ENCODE measurements around the gene PPP1R37. TPM values are rescaled to one million over a fixed set of nuclear protein-coding genes. Genes with fewer than 3 reads are reported as not detected.

PPP1R37 gene
- total RNA-seq, 2 experiments from 2014 or later = 20.9 to 21.2 TPM

DNA sequence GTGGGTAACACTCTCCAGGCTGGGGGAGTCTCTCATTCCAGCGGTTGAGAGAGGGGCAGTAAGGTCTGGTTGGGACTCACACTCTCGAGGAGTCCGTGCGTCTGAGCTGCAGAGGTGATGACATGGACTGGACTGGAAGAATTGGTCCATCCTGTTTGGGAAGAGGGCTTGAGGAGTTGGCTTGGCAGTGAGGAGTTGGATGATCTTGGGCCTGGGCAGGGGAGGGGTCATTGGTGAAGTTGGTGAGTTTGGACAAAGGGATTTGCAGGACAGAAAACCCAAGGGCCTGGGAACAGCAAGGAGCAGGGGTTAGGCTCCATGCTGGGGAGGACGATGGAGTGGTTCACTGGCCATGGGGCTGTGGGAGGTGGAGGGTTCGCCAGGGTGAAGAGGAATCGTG lies 3.7 kb downstream of the PPP1R37 start:
- ATAC-seq (no peak), DNase-seq (no peak)
- Mint-ChIP-seq H3K9me3 (no peaks in the 10 kb centered on the region), H3K27me3 (no peaks in the 10 kb centered on the region), H3K27ac (peak overlapping the region; percentile 60), H3K4me3 (peak overlapping the region; percentile 2), H3K4me1 (ENCODE audit: low read depth) (peaks cover 57% of the 10 kb centered on the region), H3K36me3 (ENCODE audit: low read depth) (peaks cover 20% of the 10 kb centered on the region)
- ChIA-PET CTCF (no interaction called here), POLR2A (interaction anchor here (1.1 kb wide), 1 partner anchor 11 kb away, joined by 3 read pairs; no protein-coding TSS in a partner anchor)
- intact Hi-C loops (cut with micrococcal nuclease) = no loop called here
- TF ChIP-seq, protein P1, sequence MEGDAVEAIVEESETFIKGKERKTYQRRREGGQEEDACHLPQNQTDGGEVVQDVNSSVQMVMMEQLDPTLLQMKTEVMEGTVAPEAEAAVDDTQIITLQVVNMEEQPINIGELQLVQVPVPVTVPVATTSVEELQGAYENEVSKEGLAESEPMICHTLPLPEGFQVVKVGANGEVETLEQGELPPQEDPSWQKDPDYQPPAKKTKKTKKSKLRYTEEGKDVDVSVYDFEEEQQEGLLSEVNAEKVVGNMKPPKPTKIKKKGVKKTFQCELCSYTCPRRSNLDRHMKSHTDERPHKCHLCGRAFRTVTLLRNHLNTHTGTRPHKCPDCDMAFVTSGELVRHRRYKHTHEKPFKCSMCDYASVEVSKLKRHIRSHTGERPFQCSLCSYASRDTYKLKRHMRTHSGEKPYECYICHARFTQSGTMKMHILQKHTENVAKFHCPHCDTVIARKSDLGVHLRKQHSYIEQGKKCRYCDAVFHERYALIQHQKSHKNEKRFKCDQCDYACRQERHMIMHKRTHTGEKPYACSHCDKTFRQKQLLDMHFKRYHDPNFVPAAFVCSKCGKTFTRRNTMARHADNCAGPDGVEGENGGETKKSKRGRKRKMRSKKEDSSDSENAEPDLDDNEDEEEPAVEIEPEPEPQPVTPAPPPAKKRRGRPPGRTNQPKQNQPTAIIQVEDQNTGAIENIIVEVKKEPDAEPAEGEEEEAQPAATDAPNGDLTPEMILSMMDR (IDR thresholded peaks at IDR 0.05) = no peak

DNA sequence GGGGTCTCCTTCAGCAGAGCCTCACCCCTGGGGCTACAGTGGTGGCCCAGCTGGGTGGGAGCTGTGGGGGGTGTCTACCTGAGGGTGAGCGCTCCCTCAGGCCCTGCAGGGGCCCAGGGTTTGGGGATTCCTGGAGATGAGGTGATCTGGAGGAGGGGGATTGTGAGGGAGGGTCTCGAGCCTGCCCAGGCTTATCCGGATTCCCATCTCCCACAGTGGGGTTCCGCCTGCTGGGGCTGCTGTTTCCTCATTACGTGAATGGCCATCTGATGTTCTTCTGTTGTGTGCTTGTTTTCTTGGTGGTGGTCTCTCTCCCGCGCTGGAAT lies 4.4 kb downstream of the PPP1R37 start:
- Mint-ChIP-seq H3K27ac (peak overlapping the region; percentile 23), H3K4me3 (no peak overlapping the region), H3K27me3 (no peaks in the 10 kb centered on the region), H3K36me3 (ENCODE audit: low read depth) (peaks cover 16% of the 10 kb centered on the region), H3K4me1 (ENCODE audit: low read depth) (peaks cover 58% of the 10 kb centered on the region), H3K9me3 (no peaks in the 10 kb centered on the region)
- CTCF ChIA-PET = no interaction called here
- POLR2A ChIA-PET = interaction anchor here (1.1 to 1.6 kb wide), 3 partner anchors 10 to 20 kb away, joined by 3 to 7 read pairs (median 4); no protein-coding TSS in a partner anchor
- ATAC-seq (no peak), DNase-seq (no peak)
- TF ChIP-seq, protein P1 (IDR thresholded peaks at IDR 0.05) = no peak
- intact Hi-C loops (cut with micrococcal nuclease) = no loop called here

DNA sequence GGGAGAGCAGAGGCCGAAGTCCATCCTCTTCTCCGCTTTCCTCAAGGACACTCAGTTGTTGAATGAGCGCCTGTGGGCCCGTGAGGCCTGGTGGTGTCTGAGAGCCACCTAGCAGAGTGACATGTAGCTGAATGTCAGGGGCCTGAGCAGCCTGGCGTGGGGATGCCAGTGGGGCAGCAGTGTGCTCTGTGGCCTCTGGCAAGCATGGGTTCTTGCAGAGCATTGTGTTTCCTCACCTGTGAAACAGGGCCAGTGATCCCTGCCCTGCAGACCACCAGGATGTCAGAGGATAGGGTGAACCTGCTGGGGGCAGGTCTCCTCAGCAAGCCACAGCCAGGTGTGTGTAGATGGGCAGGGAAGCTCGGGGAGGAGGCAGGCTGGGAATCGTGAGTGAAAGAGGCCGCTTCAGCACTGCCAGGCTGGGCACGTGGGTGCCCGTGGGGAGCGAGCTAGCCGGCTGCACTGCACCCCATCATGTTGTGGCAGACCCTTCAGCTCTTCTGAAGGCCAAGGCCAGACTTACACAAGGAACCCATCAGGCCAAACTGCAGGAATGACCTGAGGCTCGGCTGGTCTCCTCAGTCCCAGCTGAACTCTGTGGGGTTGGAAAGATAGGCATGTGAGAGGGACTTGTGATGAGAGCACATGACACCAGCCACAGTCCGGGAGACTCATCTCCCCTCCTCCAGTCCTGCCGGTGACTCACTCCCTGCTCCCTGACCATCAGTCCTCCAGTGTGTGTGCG lies 5.0 kb downstream of the PPP1R37 start:
- DNase-seq = no peak
- Mint-ChIP-seq H3K27me3 (no peaks in the 10 kb centered on the region), H3K4me1 (ENCODE audit: low read depth) (peaks cover 61% of the 10 kb centered on the region), H3K27ac (peak overlapping the region; percentile 40), H3K9me3 (no peaks in the 10 kb centered on the region), H3K4me3 (no peak overlapping the region), H3K36me3 (ENCODE audit: low read depth) (peaks cover 16% of the 10 kb centered on the region)
- TF ChIP-seq, protein P1 (IDR thresholded peaks at IDR 0.05) = no peak
- ChIA-PET CTCF (interaction anchor here (0.9 to 1.0 kb wide), 2 partner anchors 27 to 89 kb away, joined by 3 to 4 read pairs; no protein-coding TSS in a partner anchor), POLR2A (interaction anchor here (1.0 to 1.6 kb wide), 6 partner anchors 10 to 20 kb away, joined by 3 to 7 read pairs (median 3); no protein-coding TSS in a partner anchor)
- intact Hi-C loops (cut with micrococcal nuclease) = no loop called here
- ATAC-seq = no peak

DNA sequence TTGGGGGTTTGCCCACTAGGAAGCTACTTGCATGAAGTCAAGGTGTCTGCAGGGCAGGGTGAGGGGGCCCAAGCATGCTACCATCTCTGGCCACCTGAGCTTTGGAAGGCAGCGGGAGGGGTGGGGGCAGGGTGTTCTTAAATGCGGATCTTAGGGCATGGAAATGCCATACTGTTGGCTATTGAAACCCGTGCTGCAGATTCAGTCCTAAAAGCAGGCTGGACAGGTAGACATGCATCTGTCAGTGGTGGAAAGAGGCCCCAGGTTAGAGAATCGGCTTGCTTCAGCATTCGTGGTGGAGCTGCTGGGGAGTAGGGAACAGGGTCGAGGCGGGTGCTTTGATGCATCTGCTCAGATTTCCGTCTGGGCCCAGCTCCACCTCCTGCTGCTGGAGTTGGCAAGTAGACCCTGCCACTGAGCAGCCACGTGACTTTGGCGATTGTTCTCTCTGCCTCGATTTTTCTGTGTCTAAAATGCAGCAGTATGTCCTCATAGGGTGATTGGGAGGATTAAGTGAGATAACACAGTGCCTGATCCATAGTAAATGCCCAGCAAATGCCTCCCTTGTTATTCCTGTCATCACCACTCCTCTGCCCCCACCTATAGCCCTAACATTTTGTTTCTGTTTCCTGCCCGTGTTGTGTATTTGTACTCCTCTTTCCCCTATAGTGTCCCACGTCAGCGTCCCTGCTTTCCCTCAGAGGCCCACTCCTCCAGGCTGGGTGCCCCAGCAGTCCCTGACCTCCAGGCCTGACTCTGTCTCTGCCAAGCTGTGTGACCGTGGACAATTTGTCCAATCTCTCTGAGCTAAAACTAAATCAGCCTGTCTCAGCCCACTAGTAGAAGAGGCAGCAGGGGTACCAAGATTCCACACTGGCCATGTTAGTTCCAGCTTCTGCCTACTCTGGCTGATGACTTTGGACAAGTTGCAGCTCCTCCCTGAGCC lies 5.8 kb downstream of the PPP1R37 start:
- ChIA-PET CTCF (interaction anchor here (0.9 to 1.4 kb wide), 4 partner anchors 26 to 88 kb away, joined by 3 to 4 read pairs (median 3); no protein-coding TSS in a partner anchor), POLR2A (interaction anchor here (1.0 to 1.6 kb wide), 5 partner anchors 9 to 20 kb away, joined by 3 to 7 read pairs (median 3); no protein-coding TSS in a partner anchor)
- H3K36me3 Mint-ChIP-seq (ENCODE audit: low read depth) = peaks cover 12% of the 10 kb centered on the region
- no peaks in the 10 kb centered on the region for H3K27me3 Mint-ChIP-seq
- H3K4me3 Mint-ChIP-seq = no peak overlapping the region
- no peak for DNase-seq
- peaks cover 64% of the 10 kb centered on the region for H3K4me1 Mint-ChIP-seq (ENCODE audit: low read depth)
- intact Hi-C loops (cut with micrococcal nuclease) = no loop called here
- no peak for ATAC-seq
- TF ChIP-seq, protein P1 (IDR thresholded peaks at IDR 0.05) = no peak
- H3K27ac Mint-ChIP-seq = peak overlapping the region; percentile 40
- H3K9me3 Mint-ChIP-seq = no peaks in the 10 kb centered on the region
